GM12878 (cell line): Measurements from ENCODE around the gene KDM4C. TPM values are rescaled to one million over a fixed set of nuclear protein-coding genes. Genes with fewer than 3 reads are reported as not detected.

ENCODE experiments used
- ATAC-seq: fragments of 200-7000 bp; cut with Tn5 transposase; 3 replicates; pipeline ENCODE4 v1.9.1; 2020; ENCODE audit warnings: mild to moderate bottlenecking, moderate library complexity
- BruUV-seq: library from RNA; stranded (reverse); fragments of 400-500 nt; replicated peaks from 2 replicates; lab custom pipeline; 2021; lab: Mats Ljungman, UMichigan
- CTCF ChIA-PET: fragments of 300-600 bp; sonication (Branson Sonifier 250); formaldehyde crosslinking; extraction: SDS; loops from one replicate; lab custom pipeline; 2021; ENCODE audit warnings: inconsistent platforms; lab: Yijun Ruan, JAX
- POLR2A ChIA-PET: fragments of 350-600 bp; formaldehyde crosslinking; extraction: SDS; loops from one replicate; lab custom pipeline; 2021; ENCODE audit warnings: inconsistent platforms; lab: Charles Lee
- RAD21 ChIA-PET: fragments of 300-600 bp; sonication (Branson Sonifier 250); formaldehyde crosslinking; loops from one replicate; lab custom pipeline; 2023; ENCODE audit warnings: antibody characterized with exemption; ENCODE audit not compliant: unreplicated experiment; lab: Charles Lee
- SMC1A ChIA-PET: fragments of 300-600 bp; sonication (Branson Sonifier 250); formaldehyde crosslinking; loops from one replicate; lab custom pipeline; 2023; ENCODE audit not compliant: unreplicated experiment, uncharacterized antibody; lab: Charles Lee
- DNase-seq: peaks from one replicate; pipeline ENCODE4 v3.0.0-alpha.2; 2011; ENCODE audit warnings: low read depth, low spot score
- FAIRE-seq: peaks from 3 replicates; lab custom pipeline; 2011; peaks lifted over from hg19 to GRCh38; lab: Jason Lieb, UNC
- H2AFZ ChIP-seq: 2 replicates; pipeline ENCODE4 v1.6.0; 2011; ENCODE audit warnings: low read depth, low read length, control low read depth; ENCODE audit not compliant: control insufficient read depth
- H3K27ac ChIP-seq: 2 replicates; pipeline ENCODE4 v1.5.1; 2011; ENCODE audit warnings: control low read depth; ENCODE audit not compliant: control insufficient read depth, insufficient read depth
- H3K27me3 ChIP-seq, 2 experiments: replicated peaks in 1 of 2; 2 replicates each; pipeline versions ENCODE4 v1.6.0 to v1.6.1; 2011; ENCODE audit warnings: low read length in 1 of 2; ENCODE audit not compliant: control insufficient read depth in 2 of 2, insufficient read depth in 2 of 2
- H3K36me3 ChIP-seq, 2 experiments: 2 replicates each; pipeline ENCODE4 v1.5.1; 2011; ENCODE audit warnings: low read length in 1 of 2; ENCODE audit not compliant: control insufficient read depth in 2 of 2, insufficient read depth in 2 of 2
- H3K4me1 ChIP-seq: 2 replicates; pipeline ENCODE4 v1.6.1; 2011; ENCODE audit warnings: mild to moderate bottlenecking, low read length, moderate library complexity, mixed read lengths; ENCODE audit not compliant: control insufficient read depth, insufficient read depth
- H3K4me2 ChIP-seq: 2 replicates; pipeline ENCODE4 v1.6.0; 2011; ENCODE audit warnings: control low read depth; ENCODE audit not compliant: control insufficient read depth, insufficient read depth
- H3K4me3 ChIP-seq: fragments of 200-600 bp; sonication (generic); 2 replicates; pipeline ENCODE4 v1.5.1; 2016
- H3K79me2 ChIP-seq: 2 replicates; pipeline ENCODE4 v1.6.0; 2011; ENCODE audit warnings: low read length; ENCODE audit not compliant: control insufficient read depth, insufficient read depth
- H3K9ac ChIP-seq: 2 replicates; pipeline ENCODE4 v1.8.0; 2011; ENCODE audit warnings: low read length, control low read depth, mixed read lengths; ENCODE audit not compliant: control insufficient read depth, insufficient read depth
- H3K9me3 ChIP-seq: replicated peaks from 3 replicates; pipeline ENCODE4 v1.5.1; 2011; ENCODE audit warnings: mild to moderate bottlenecking, low read length; ENCODE audit not compliant: control insufficient read depth, insufficient read depth
- H4K20me1 ChIP-seq: 2 replicates; pipeline ENCODE4 v1.6.0; 2011; ENCODE audit not compliant: control insufficient read depth, insufficient read depth
- CHD2 ChIP-seq: IDR thresholded peaks from 2 replicates; pipeline ENCODE4 v1.6.1; 2011; ENCODE audit warnings: low read depth, low read length, improper control_type of control experiment, borderline replicate concordance
- FOS ChIP-seq: IDR thresholded peaks from 3 replicates; pipeline ENCODE4 v1.6.1; 2011; ENCODE audit warnings: borderline replicate concordance; ENCODE audit not compliant: insufficient read length; ENCODE audit errors: extremely low read depth
- HDAC6 ChIP-seq: fragments of 200-600 bp; sonication (generic); IDR thresholded peaks from one replicate; pipeline ENCODE4 v1.8.0; 2017; ENCODE audit warnings: antibody characterized with exemption; ENCODE audit not compliant: unreplicated experiment
- SPI1 ChIP-seq: IDR thresholded peaks from 2 replicates; pipeline ENCODE4 v1.6.1; 2011; ENCODE audit warnings: low read depth, mild to moderate bottlenecking, low read length, moderate library complexity, borderline replicate concordance; ENCODE audit not compliant: insufficient read depth
- SUZ12 ChIP-seq: fragments of 200-600 bp; sonication (generic); IDR thresholded peaks from one replicate; pipeline ENCODE4 v1.6.1; 2018; ENCODE audit warnings: antibody characterized with exemption, mild to moderate bottlenecking; ENCODE audit not compliant: unreplicated experiment
- TCF12 ChIP-seq: IDR thresholded peaks from 2 replicates; pipeline ENCODE4 v1.6.1; 2011; ENCODE audit warnings: low read depth, mild to moderate bottlenecking, low read length
- WGBS: methylation state at CpG from one replicate; pipeline ENCODE4 v1.1.6; 2016; ENCODE audit warnings: low lambda C conversion rate; ENCODE audit not compliant: insufficient replicate concordance, insufficient coverage; ENCODE audit errors: missing lambda C conversion rate; 5-methylcytosine and 5-hydroxymethylcytosine counted together
- in situ Hi-C: fragments of 300-500 bp; cut with MboI; formaldehyde crosslinking; loops from 9 replicates; pipeline ENCODE4 v1.14.3; 2018; ENCODE audit warnings: mixed read lengths
- intact Hi-C: fragments of 100-400 bp; cut with micrococcal nuclease; formaldehyde crosslinking; loops from one replicate; pipeline ENCODE4 v1.14.2; 2022; ENCODE audit not compliant: unreplicated experiment
- polyA plus RNA-seq, 11 experiments: library from polyadenylated mRNA; depleted of rRNA in 4 of 11; unstranded in 6 of 11; stranded (reverse) in 5 of 11; fragments of >200 nt; fragmentation: Nextera tagmentation in 4 of 11; fragmentation: Illumina TruSeq in 1 of 11; extraction: Ambion mirVana in 4 of 11; extraction: Trizol in 1 of 11; gene quantifications; 1 replicate in 1 of 11; 2 replicates in 10 of 11; pipeline versions ENCODE4 v1.2.1 to v1.2.3, GENCODE V29; 2011 to 2016; ENCODE audit warnings: inconsistent platforms in 2 of 11, missing spikeins in 2 of 11, low read depth in 1 of 11
- total RNA-seq, 4 experiments: library from RNA; depleted of rRNA in 3 of 4; stranded (reverse); fragments of >200 nt in 3 of 4; fragmentation: Illumina TruSeq in 1 of 4; extraction: Trizol in 1 of 4; gene quantifications; 2 replicates each; pipeline versions ENCODE4 v1.2.1 to v1.2.3, GENCODE V29; 2013 to 2021

The KDM4C gene
- total and polyA plus RNA-seq, 10 of the 15 experiments (the other 5 are each of a cell fraction or from before 2014, with no cell fraction given), result 6.8 to 41.2 (median 20.1) TPM

GRCh38 chr9:7205806-7206205, 448.0 kb downstream of the KDM4C start:
- DNase-seq, result no peak
- POLR2A ChIA-PET, result no interaction called here
- BruUV-seq, result no TSS peak

GRCh38 chr9:7206221-7206758, 448.5 kb downstream of the KDM4C start:
- no peaks in the 10 kb centered on the region for H3K79me2 ChIP-seq
- POLR2A ChIA-PET, result no interaction called here
- CTCF ChIA-PET, result interaction anchor here (0.8 kb wide), 1 partner anchor 379 kb away, joined by 3 read pairs; no protein-coding TSS in a partner anchor
- in situ Hi-C loops, result loop anchor here (25.0 kb wide), 1 partner anchor 106 kb away; no protein-coding TSS in a partner anchor
- H4K20me1 ChIP-seq, result no peaks in the 10 kb centered on the region
- H3K4me1 ChIP-seq, result no peaks in the 10 kb centered on the region
- no peaks in the 10 kb centered on the region for H3K27me3 ChIP-seq
- RAD21 ChIA-PET, result no interaction called here
- no peak overlapping the region for H3K4me2 ChIP-seq
- no peak overlapping the region for H3K9ac ChIP-seq
- intact Hi-C loops, result no loop called here
- H2AFZ ChIP-seq, result no peak overlapping the region
- WGBS, result 32% methylated on average over 6 of the region's 6 CpGs
- no peak for ATAC-seq
- H3K4me3 ChIP-seq, result no peak overlapping the region
- H3K27ac ChIP-seq, result no peak overlapping the region
- SMC1A ChIA-PET, result interaction anchor here (0.8 kb wide), 1 partner anchor 710 kb away, joined by 4 read pairs; no protein-coding TSS in a partner anchor
- no TSS peak for BruUV-seq
- H3K36me3 ChIP-seq, result no peaks in the 10 kb centered on the region
- TF ChIP-seq HDAC6 (no peak), SUZ12 (no peak), TCF12 (no peak), CHD2 (no peak)
- TF ChIP-seq, all 136 proteins: peak for 0
- no peaks in the 10 kb centered on the region for H3K9me3 ChIP-seq
- FAIRE-seq (no peak), DNase-seq (no peak)

More at GRCh38 chr9:7205806-7206205, 448.0 kb downstream of the KDM4C start:
- Histone ChIP-seq H3K36me3 (no peaks in the 10 kb centered on the region), H4K20me1 (no peaks in the 10 kb centered on the region), H3K79me2 (no peaks in the 10 kb centered on the region), H3K4me3 (no peak overlapping the region), H3K9ac (no peak overlapping the region), H3K27me3 (no peaks in the 10 kb centered on the region), H3K9me3 (no peaks in the 10 kb centered on the region), H3K4me1 (no peaks in the 10 kb centered on the region), H3K27ac (no peak overlapping the region), H2AFZ (no peak overlapping the region), H3K4me2 (no peak overlapping the region)
- TF ChIP-seq FOS (no peak), SPI1 (no peak)
- ATAC-seq, result no peak
- FAIRE-seq, result no peak
- intact Hi-C loops, result no loop called here
- WGBS, result 49% methylated on average over 4 of the region's 4 CpGs
- CTCF ChIA-PET, result interaction anchor here (0.8 kb wide), 1 partner anchor 379 kb away, joined by 3 read pairs; no protein-coding TSS in a partner anchor
- in situ Hi-C loops, result loop anchor here (25.0 kb wide), 1 partner anchor 106 kb away; no protein-coding TSS in a partner anchor
- RAD21 ChIA-PET, result no interaction called here
- SMC1A ChIA-PET, result interaction anchor here (0.8 kb wide), 1 partner anchor 709 kb away, joined by 4 read pairs; no protein-coding TSS in a partner anchor
